K562 treated with DMSO at 1 percent for 48 hours (cell line): ENCODE data around the gene NPLOC4. TPM values are rescaled to one million over a fixed set of nuclear protein-coding genes. Genes with fewer than 3 reads are reported as not detected.

Source experiments
- total RNA-seq: library from RNA; unstranded; fragments of 300-600 nt; gene quantifications from 2 replicates; pipeline ENCODE4 v1.2.3, GENCODE V29; 2022; ENCODE audit warnings: low replicate concordance; ENCODE audit errors: extremely low read depth

Gene NPLOC4
- total RNA-seq, result not detected in 2 replicates

GRCh38 chr17:81636505-81637288 is at the start of gene NPLOC4, which contains the start of gene TSPAN10:
NPLOC4 (minus strand) TSS chr17:81637112; CDS start chr17:81636930, 182 bp downstream.
TSPAN10 (plus strand) TSS chr17:81637196; CDS start chr17:81642413, 5,217 bp downstream.

GRCh38 chr17:81683584-81684441 is 46.9 kb upstream of the NPLOC4 start, which contains the start of the genes ARL16 and HGS:
ARL16 (minus strand) TSS chr17:81683797; CDS start chr17:81683753, 44 bp downstream.
HGS (plus strand) TSS chr17:81684011; CDS start chr17:81684067, 56 bp downstream.

GRCh38 chr17:81666342-81667191 is 29.7 kb upstream of the NPLOC4 start, which contains the start of the genes CCDC137 and OXLD1:
CCDC137 (plus strand) TSS chr17:81666737; CDS start chr17:81666767, 30 bp downstream.
OXLD1 (minus strand) TSS chr17:81666605; CDS start chr17:81666577, 28 bp downstream.

GRCh38 chr17:81656118-81656743 is 19.3 kb upstream of the NPLOC4 start, which contains the start of gene PDE6G:
PDE6G (minus strand) TSS chr17:81656542; CDS start chr17:81653305, 3,237 bp downstream.

GRCh38 chr17:81552244-81553017 is 84.5 kb downstream of the NPLOC4 start, which contains the start of gene FAAP100:
FAAP100 (minus strand) TSS chr17:81552353; CDS start chr17:81552330, 23 bp downstream.

GRCh38 chr17:81527591-81528383 is 109.1 kb downstream of the NPLOC4 start, which contains the start of gene FSCN2:
FSCN2 (plus strand) TSS chr17:81528377; CDS start chr17:81528532, 155 bp downstream.

GRCh38 chr17:81512562-81513371 is 124.1 kb downstream of the NPLOC4 start, which contains the start of gene ACTG1:
ACTG1 (minus strand) TSS chr17:81512799; CDS start chr17:81512354, 445 bp downstream.

Other genes with a start within 250 kb of the NPLOC4 start
- not detected in 2 replicates for gene BAHCC1, start 241.7 kb downstream of the NPLOC4 start, total RNA-seq
- 609 and 621 TPM in 2 replicates for gene ACTG1, start 124.3 kb downstream of the NPLOC4 start, total RNA-seq
- gene FSCN2, start 108.7 kb downstream of the NPLOC4 start, total RNA-seq, result not detected in 2 replicates
- gene FAAP100, start 84.8 kb downstream of the NPLOC4 start, total RNA-seq, result not detected in 2 replicates
- not detected in 2 replicates for gene TSPAN10, start 84 bp upstream of the NPLOC4 start, total RNA-seq
- gene PDE6G, start 19.4 kb upstream of the NPLOC4 start, total RNA-seq, result not detected in 2 replicates
- not detected in 2 replicates for gene OXLD1, start 29.5 kb upstream of the NPLOC4 start, total RNA-seq
- not detected in 2 replicates for gene CCDC137, start 29.6 kb upstream of the NPLOC4 start, total RNA-seq
- not detected in 2 replicates for gene ARL16, start 46.7 kb upstream of the NPLOC4 start, total RNA-seq
- gene HGS, start 46.9 kb upstream of the NPLOC4 start, total RNA-seq, result not detected in 2 replicates
- gene MRPL12, start 66.3 kb upstream of the NPLOC4 start, total RNA-seq, result not detected in 2 replicates
- not detected in 2 replicates for gene SLC25A10, start 75.2 kb upstream of the NPLOC4 start, total RNA-seq
- gene GCGR, start 167.0 kb upstream of the NPLOC4 start, total RNA-seq, result not detected in 2 replicates
- gene MCRIP1, start 196.2 kb upstream of the NPLOC4 start, total RNA-seq, result not detected in 2 replicates
- not detected in 2 replicates for gene PPP1R27, start 197.9 kb upstream of the NPLOC4 start, total RNA-seq
- 1,566 TPM in 1 of 2 replicates, not detected in the other for gene P4HB, start 223.4 kb upstream of the NPLOC4 start, total RNA-seq
- 847 TPM in 1 of 2 replicates, not detected in the other for gene ARHGDIA, start 234.2 kb upstream of the NPLOC4 start, total RNA-seq